HepG2 (cell line): ENCODE results near the gene CD4. TPM values are rescaled to one million over a fixed set of nuclear protein-coding genes. Genes with fewer than 3 reads are reported as not detected.

ENCODE experiments used
- AHR ChIP-seq: IDR thresholded peaks from 2 replicates; pipeline ENCODE4 v1.6.1; 2018; ENCODE audit warnings: missing genetic modification reagents, missing compliant biosample characterization
- CEBPB ChIP-seq: IDR thresholded peaks from 2 replicates; pipeline ENCODE4 v1.6.1; 2011; ENCODE audit warnings: low read depth, low read length, improper control_type of control experiment, borderline replicate concordance
- FIP1L1 ChIP-seq: fragments of 200-400 bp; formaldehyde crosslinking; IDR thresholded peaks from 2 replicates; pipeline ENCODE4 v1.6.1; 2018; ENCODE audit warnings: low read depth, mild to moderate bottlenecking, low read length, moderate library complexity, borderline replicate concordance; ENCODE audit not compliant: insufficient read depth
- KDM3A ChIP-seq: IDR thresholded peaks from 2 replicates; pipeline ENCODE4 v1.6.1; 2018; ENCODE audit warnings: low read depth, missing compliant biosample characterization
- MBNL3 ChIP-seq: fragments of 250-450 bp; sonication (Bioruptor Pico); conservative IDR thresholded peaks from 2 replicates; pipeline ENCODE4 v1.8.0; 2022; ENCODE audit warnings: mild to moderate bottlenecking, inconsistent platforms
- NFKB2 ChIP-seq: sonication (generic); formaldehyde crosslinking; IDR thresholded peaks from 2 replicates; pipeline ENCODE4 v1.4.0; 2020; ENCODE audit warnings: missing genetic modification reagents, borderline replicate concordance
- NFYC ChIP-seq: IDR thresholded peaks from 2 replicates; pipeline ENCODE4 v1.6.1; 2016; ENCODE audit warnings: missing genetic modification reagents, missing compliant biosample characterization
- REXO4 ChIP-seq: sonication (generic); formaldehyde crosslinking; IDR thresholded peaks from 2 replicates; pipeline ENCODE4 v1.8.0; 2022; ENCODE audit warnings: missing genetic modification reagents, mild to moderate bottlenecking, borderline replicate concordance
- SATB2 ChIP-seq: sonication (generic); formaldehyde crosslinking; IDR thresholded peaks from 2 replicates; pipeline ENCODE4 v1.5.0; 2020; ENCODE audit warnings: missing genetic modification reagents
- SKIL ChIP-seq: sonication (generic); formaldehyde crosslinking; IDR thresholded peaks from 2 replicates; pipeline ENCODE4 v1.8.0; 2022; ENCODE audit warnings: missing genetic modification reagents, mild to moderate bottlenecking, moderate library complexity, borderline replicate concordance
- SOX6 ChIP-seq, 2 experiments: fragments of 450-650 bp in 1 of 2; sonication (generic) in 1 of 2; formaldehyde crosslinking in 1 of 2; IDR thresholded peaks; 2 replicates each; pipeline versions ENCODE4 v1.4.0 to v1.6.1; 2017 to 2020; ENCODE audit warnings: antibody characterized with exemption in 1 of 2, mild to moderate bottlenecking in 1 of 2, missing genetic modification reagents in 1 of 2
- TBP ChIP-seq: sonication (generic); formaldehyde crosslinking; IDR thresholded peaks from 2 replicates; pipeline ENCODE4 v1.5.0; 2020; ENCODE audit warnings: missing genetic modification reagents
- XBP1 ChIP-seq: sonication (generic); formaldehyde crosslinking; IDR thresholded peaks from 2 replicates; pipeline ENCODE4 v1.5.0; 2020; ENCODE audit warnings: missing genetic modification reagents
- ZNF235 ChIP-seq: sonication (generic); formaldehyde crosslinking; IDR thresholded peaks from 2 replicates; pipeline ENCODE4 v1.8.1; 2023; ENCODE audit warnings: mild to moderate bottlenecking, missing genetic modification reagents, borderline replicate concordance
- ZNF292 ChIP-seq: sonication (generic); formaldehyde crosslinking; IDR thresholded peaks from 2 replicates; pipeline ENCODE4 v1.8.1; 2022; ENCODE audit warnings: mild to moderate bottlenecking, low read depth, missing genetic modification reagents, borderline replicate concordance
- ZNF382 ChIP-seq: sonication (generic); formaldehyde crosslinking; IDR thresholded peaks from 2 replicates; pipeline ENCODE4 v1.5.0; 2020; ENCODE audit warnings: missing genetic modification reagents, mild to moderate bottlenecking, borderline replicate concordance
- ZNF562 ChIP-seq: sonication (generic); formaldehyde crosslinking; IDR thresholded peaks from 2 replicates; pipeline ENCODE4 v1.8.0; 2022; ENCODE audit warnings: missing genetic modification reagents, borderline replicate concordance
- ZNF703 ChIP-seq: sonication (generic); formaldehyde crosslinking; IDR thresholded peaks from 2 replicates; pipeline ENCODE4 v1.5.1; 2020; ENCODE audit warnings: missing genetic modification reagents, mild to moderate bottlenecking, moderate library complexity, borderline replicate concordance
- polyA plus RNA-seq, 8 experiments: library from polyadenylated mRNA; depleted of rRNA in 3 of 8; stranded (reverse) in 7 of 8; unstranded in 1 of 8; fragments of >200 nt; fragmentation: Illumina TruSeq in 4 of 8; extraction: Trizol in 4 of 8; gene quantifications; 2 replicates each; pipeline versions ENCODE4 v1.2.1 to v1.2.3, GENCODE V29; 2011 to 2016; ENCODE audit warnings: low read depth in 4 of 8, missing spikeins in 1 of 8, mixed read lengths in 1 of 8; ENCODE audit not compliant: insufficient read depth in 1 of 8
- total RNA-seq, 5 experiments: library from RNA; depleted of rRNA; stranded (reverse); fragments of >200 nt; fragmentation: Illumina TruSeq; extraction: Trizol; gene quantifications; 2 replicates each; pipeline ENCODE4 v1.2.3, GENCODE V29; 2016; ENCODE audit warnings: low read depth in 1 of 5
- TF ChIP-seq, protein P1 (sequence below): sonication (generic); formaldehyde crosslinking; IDR thresholded peaks from 2 replicates; pipeline ENCODE4 v1.8.0; 2022; ENCODE audit warnings: mild to moderate bottlenecking, missing genetic modification reagents, moderate library complexity
- TF ChIP-seq, protein P2 (sequence below): sonication (generic); formaldehyde crosslinking; IDR thresholded peaks from 2 replicates; pipeline ENCODE4 v1.4.0; 2020; ENCODE audit warnings: missing genetic modification reagents; ENCODE audit errors: not compliant biosample characterization
- TF ChIP-seq, protein P3 (sequence below), 2 experiments: IDR thresholded peaks; 2 replicates each; pipeline ENCODE4 v1.6.1; 2011 to 2012; ENCODE audit warnings: low read length in 2 of 2, borderline replicate concordance in 1 of 2, low read depth in 1 of 2, mild to moderate bottlenecking in 1 of 2, moderate library complexity in 1 of 2

The CD4 gene
- total and polyA plus RNA-seq, 2 of the 13 experiments (the other 11 are each of a cell fraction or from before 2014, with no cell fraction given), result 0.07 to 0.95 TPM

DNA sequence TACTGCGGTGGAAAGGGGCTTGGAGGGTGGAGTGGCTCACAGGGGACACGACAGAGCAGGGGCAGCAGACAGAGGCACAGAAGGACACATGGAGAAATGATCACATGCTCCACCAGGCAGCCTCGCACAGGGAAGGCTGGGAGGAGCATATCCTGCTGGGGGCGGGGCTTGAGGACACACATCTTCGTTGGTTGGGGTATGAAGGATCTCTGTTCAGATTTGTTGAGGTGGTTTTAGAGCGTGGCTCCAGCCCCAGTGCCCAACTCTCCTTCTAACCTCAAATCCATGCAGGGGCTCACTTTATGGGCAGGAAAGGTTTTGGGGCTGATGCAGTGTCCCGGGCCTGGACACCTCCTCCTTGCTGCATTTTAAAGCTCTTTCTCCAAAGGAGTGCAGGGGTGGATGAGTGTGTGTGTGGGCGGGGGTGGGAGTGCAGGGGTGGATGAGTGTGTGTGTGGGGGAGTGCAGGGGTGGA, 38.1 kb downstream of the CD4 start (continued):
- TF ChIP-seq, protein P1, sequence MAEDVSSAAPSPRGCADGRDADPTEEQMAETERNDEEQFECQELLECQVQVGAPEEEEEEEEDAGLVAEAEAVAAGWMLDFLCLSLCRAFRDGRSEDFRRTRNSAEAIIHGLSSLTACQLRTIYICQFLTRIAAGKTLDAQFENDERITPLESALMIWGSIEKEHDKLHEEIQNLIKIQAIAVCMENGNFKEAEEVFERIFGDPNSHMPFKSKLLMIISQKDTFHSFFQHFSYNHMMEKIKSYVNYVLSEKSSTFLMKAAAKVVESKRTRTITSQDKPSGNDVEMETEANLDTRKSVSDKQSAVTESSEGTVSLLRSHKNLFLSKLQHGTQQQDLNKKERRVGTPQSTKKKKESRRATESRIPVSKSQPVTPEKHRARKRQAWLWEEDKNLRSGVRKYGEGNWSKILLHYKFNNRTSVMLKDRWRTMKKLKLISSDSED, result no peak
- no peak for TF ChIP-seq CEBPB
- TF ChIP-seq SATB2, result no peak
- no peak for TF ChIP-seq ZNF703
- TF ChIP-seq TBP (CRISPR knock-in tag), result no peak
- no peak for TF ChIP-seq XBP1 (CRISPR knock-in tag)
- no peak for TF ChIP-seq FIP1L1
- no peak for TF ChIP-seq KDM3A (CRISPR knock-in tag)
- TF ChIP-seq NFYC (CRISPR knock-in tag), result no peak
- TF ChIP-seq ZNF235 (CRISPR knock-in tag), result no peak
- TF ChIP-seq ZNF562 (CRISPR knock-in tag), result no peak
- no peak for TF ChIP-seq REXO4 (CRISPR knock-in tag)
- TF ChIP-seq ZNF292 (CRISPR knock-in tag), result no peak
- no peak for TF ChIP-seq MBNL3 (CRISPR knock-in tag)
- TF ChIP-seq, protein P2, sequence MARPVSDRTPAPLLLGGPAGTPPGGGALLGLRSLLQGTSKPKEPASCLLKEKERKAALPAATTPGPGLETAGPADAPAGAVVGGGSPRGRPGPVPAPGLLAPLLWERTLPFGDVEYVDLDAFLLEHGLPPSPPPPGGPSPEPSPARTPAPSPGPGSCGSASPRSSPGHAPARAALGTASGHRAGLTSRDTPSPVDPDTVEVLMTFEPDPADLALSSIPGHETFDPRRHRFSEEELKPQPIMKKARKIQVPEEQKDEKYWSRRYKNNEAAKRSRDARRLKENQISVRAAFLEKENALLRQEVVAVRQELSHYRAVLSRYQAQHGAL (CRISPR knock-in tag), result no peak
- no peak for TF ChIP-seq SOX6 (IDR thresholded peaks at IDR 0.05)
- no peak for TF ChIP-seq SOX6 (CRISPR knock-in tag; IDR thresholded peaks at IDR 0.05)
- TF ChIP-seq SKIL (CRISPR knock-in tag), result no peak
- no peak for TF ChIP-seq AHR (CRISPR knock-in tag)
- TF ChIP-seq, protein P3, sequence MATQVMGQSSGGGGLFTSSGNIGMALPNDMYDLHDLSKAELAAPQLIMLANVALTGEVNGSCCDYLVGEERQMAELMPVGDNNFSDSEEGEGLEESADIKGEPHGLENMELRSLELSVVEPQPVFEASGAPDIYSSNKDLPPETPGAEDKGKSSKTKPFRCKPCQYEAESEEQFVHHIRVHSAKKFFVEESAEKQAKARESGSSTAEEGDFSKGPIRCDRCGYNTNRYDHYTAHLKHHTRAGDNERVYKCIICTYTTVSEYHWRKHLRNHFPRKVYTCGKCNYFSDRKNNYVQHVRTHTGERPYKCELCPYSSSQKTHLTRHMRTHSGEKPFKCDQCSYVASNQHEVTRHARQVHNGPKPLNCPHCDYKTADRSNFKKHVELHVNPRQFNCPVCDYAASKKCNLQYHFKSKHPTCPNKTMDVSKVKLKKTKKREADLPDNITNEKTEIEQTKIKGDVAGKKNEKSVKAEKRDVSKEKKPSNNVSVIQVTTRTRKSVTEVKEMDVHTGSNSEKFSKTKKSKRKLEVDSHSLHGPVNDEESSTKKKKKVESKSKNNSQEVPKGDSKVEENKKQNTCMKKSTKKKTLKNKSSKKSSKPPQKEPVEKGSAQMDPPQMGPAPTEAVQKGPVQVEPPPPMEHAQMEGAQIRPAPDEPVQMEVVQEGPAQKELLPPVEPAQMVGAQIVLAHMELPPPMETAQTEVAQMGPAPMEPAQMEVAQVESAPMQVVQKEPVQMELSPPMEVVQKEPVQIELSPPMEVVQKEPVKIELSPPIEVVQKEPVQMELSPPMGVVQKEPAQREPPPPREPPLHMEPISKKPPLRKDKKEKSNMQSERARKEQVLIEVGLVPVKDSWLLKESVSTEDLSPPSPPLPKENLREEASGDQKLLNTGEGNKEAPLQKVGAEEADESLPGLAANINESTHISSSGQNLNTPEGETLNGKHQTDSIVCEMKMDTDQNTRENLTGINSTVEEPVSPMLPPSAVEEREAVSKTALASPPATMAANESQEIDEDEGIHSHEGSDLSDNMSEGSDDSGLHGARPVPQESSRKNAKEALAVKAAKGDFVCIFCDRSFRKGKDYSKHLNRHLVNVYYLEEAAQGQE (IDR thresholded peaks at IDR 0.05; ENCODE audit: borderline replicate concordance in 1 of 2, low read depth in 1 of 2, low read length in 2 of 2), result no peak
- no peak for TF ChIP-seq NFKB2
- no peak for TF ChIP-seq ZNF382 (CRISPR knock-in tag)
